ENCODE results near the gene ZBTB40.

ZBTB40 gene

GRCh38 chr1:22454476-22455056 is 2.9 kb downstream of the ZBTB40 start:
- no peaks in the 10 kb centered on the region for H3K27me3 ChIP-seq (ENCODE audit: control insufficient read depth, insufficient read depth, low read length)
- H3K9me3 ChIP-seq (ENCODE audit: control insufficient read depth, low read depth, low read length) = no peaks in the 10 kb centered on the region
- no peak overlapping the region for H3K9ac ChIP-seq (ENCODE audit: low read length)
- H3K36me3 ChIP-seq (ENCODE audit: control insufficient read depth, low read depth, low read length) = no peaks in the 10 kb centered on the region
- H3K4me3 ChIP-seq (ENCODE audit: low read length) = no peak overlapping the region
- peaks cover 3% of the 10 kb centered on the region for H3K4me1 ChIP-seq (ENCODE audit: control insufficient read depth, low read depth, low read length)
- H3K27ac ChIP-seq (ENCODE audit: low read length) = no peak overlapping the region

GRCh38 chr1:22457345-22457744 is 5.7 kb downstream of the ZBTB40 start:
- H3K27ac ChIP-seq (ENCODE audit: low read length) = no peak overlapping the region
- no peak overlapping the region for H3K4me3 ChIP-seq (ENCODE audit: low read length)
- H3K4me1 ChIP-seq (ENCODE audit: control insufficient read depth, low read depth, low read length) = peaks cover 3% of the 10 kb centered on the region
- no peaks in the 10 kb centered on the region for H3K27me3 ChIP-seq (ENCODE audit: control insufficient read depth, insufficient read depth, low read length)
- no peak overlapping the region for H3K9ac ChIP-seq (ENCODE audit: low read length)
- no peaks in the 10 kb centered on the region for H3K9me3 ChIP-seq (ENCODE audit: control insufficient read depth, low read depth, low read length)
- no peaks in the 10 kb centered on the region for H3K36me3 ChIP-seq (ENCODE audit: control insufficient read depth, low read depth, low read length)

GRCh38 chr1:22457836-22458235 is 6.2 kb downstream of the ZBTB40 start:
- Histone ChIP-seq H3K36me3 (ENCODE audit: control insufficient read depth, low read depth, low read length) (no peaks in the 10 kb centered on the region), H3K27ac (ENCODE audit: low read length) (no peak overlapping the region), H3K9me3 (ENCODE audit: control insufficient read depth, low read depth, low read length) (no peaks in the 10 kb centered on the region), H3K4me1 (ENCODE audit: control insufficient read depth, low read depth, low read length) (peaks cover 3% of the 10 kb centered on the region), H3K4me3 (ENCODE audit: low read length) (no peak overlapping the region), H3K9ac (ENCODE audit: low read length) (no peak overlapping the region), H3K27me3 (ENCODE audit: control insufficient read depth, insufficient read depth, low read length) (no peaks in the 10 kb centered on the region)

- Histone ChIP-seq H3K4me1 (ENCODE audit: control insufficient read depth, low read depth, low read length) (peaks cover 3% of the 10 kb centered on the region), H3K4me3 (ENCODE audit: low read length) (no peak overlapping the region), H3K27ac (ENCODE audit: low read length) (no peak overlapping the region)
Measured at GRCh38 chr1:22461100-22461499, 9.4 kb downstream of the ZBTB40 start.

GRCh38 chr1:22461678-22462527 is 10.3 kb downstream of the ZBTB40 start:
- H3K27me3 ChIP-seq (ENCODE audit: control insufficient read depth, insufficient read depth, low read length) = no peaks in the 10 kb centered on the region
- no peaks in the 10 kb centered on the region for H3K36me3 ChIP-seq (ENCODE audit: control insufficient read depth, low read depth, low read length)
- H3K4me1 ChIP-seq (ENCODE audit: control insufficient read depth, low read depth, low read length) = peaks cover 3% of the 10 kb centered on the region
- H3K9ac ChIP-seq (ENCODE audit: low read length) = no peak overlapping the region
- H3K27ac ChIP-seq (ENCODE audit: low read length) = no peak overlapping the region
- H3K4me3 ChIP-seq (ENCODE audit: low read length) = no peak overlapping the region
- H3K9me3 ChIP-seq (ENCODE audit: control insufficient read depth, low read depth, low read length) = no peaks in the 10 kb centered on the region

More at GRCh38 chr1:22461100-22461499, 9.4 kb downstream of the ZBTB40 start:
- H3K36me3 ChIP-seq (ENCODE audit: control insufficient read depth, low read depth, low read length) = no peaks in the 10 kb centered on the region
- H3K9ac ChIP-seq (ENCODE audit: low read length) = no peak overlapping the region
- no peaks in the 10 kb centered on the region for H3K9me3 ChIP-seq (ENCODE audit: control insufficient read depth, low read depth, low read length)
- no peaks in the 10 kb centered on the region for H3K27me3 ChIP-seq (ENCODE audit: control insufficient read depth, insufficient read depth, low read length)

GRCh38 chr1:22462928-22463327 is 11.3 kb downstream of the ZBTB40 start:
- H3K9ac ChIP-seq (ENCODE audit: low read length) = no peak overlapping the region
- no peaks in the 10 kb centered on the region for H3K27me3 ChIP-seq (ENCODE audit: control insufficient read depth, insufficient read depth, low read length)
- no peaks in the 10 kb centered on the region for H3K9me3 ChIP-seq (ENCODE audit: control insufficient read depth, low read depth, low read length)
- H3K27ac ChIP-seq (ENCODE audit: low read length) = no peak overlapping the region
- H3K4me3 ChIP-seq (ENCODE audit: low read length) = no peak overlapping the region
- peaks cover 3% of the 10 kb centered on the region for H3K4me1 ChIP-seq (ENCODE audit: control insufficient read depth, low read depth, low read length)
- no peaks in the 10 kb centered on the region for H3K36me3 ChIP-seq (ENCODE audit: control insufficient read depth, low read depth, low read length)

GRCh38 chr1:22465015-22465565 is 13.4 kb downstream of the ZBTB40 start:
- Histone ChIP-seq H3K27me3 (ENCODE audit: control insufficient read depth, insufficient read depth, low read length) (no peaks in the 10 kb centered on the region), H3K9ac (ENCODE audit: low read length) (no peak overlapping the region), H3K4me3 (ENCODE audit: low read length) (no peak overlapping the region), H3K36me3 (ENCODE audit: control insufficient read depth, low read depth, low read length) (no peaks in the 10 kb centered on the region), H3K27ac (ENCODE audit: low read length) (no peak overlapping the region), H3K4me1 (ENCODE audit: control insufficient read depth, low read depth, low read length) (peaks cover 3% of the 10 kb centered on the region), H3K9me3 (ENCODE audit: control insufficient read depth, low read depth, low read length) (no peaks in the 10 kb centered on the region)

GRCh38 chr1:22465671-22466070 is 14.0 kb downstream of the ZBTB40 start:
- Histone ChIP-seq H3K4me3 (ENCODE audit: low read length) (no peak overlapping the region), H3K4me1 (ENCODE audit: control insufficient read depth, low read depth, low read length) (peaks cover 3% of the 10 kb centered on the region), H3K27ac (ENCODE audit: low read length) (no peak overlapping the region), H3K9me3 (ENCODE audit: control insufficient read depth, low read depth, low read length) (no peaks in the 10 kb centered on the region), H3K9ac (ENCODE audit: low read length) (no peak overlapping the region), H3K36me3 (ENCODE audit: control insufficient read depth, low read depth, low read length) (no peaks in the 10 kb centered on the region), H3K27me3 (ENCODE audit: control insufficient read depth, insufficient read depth, low read length) (no peaks in the 10 kb centered on the region)

- Histone ChIP-seq H3K36me3 (ENCODE audit: control insufficient read depth, low read depth, low read length) (no peaks in the 10 kb centered on the region), H3K9ac (ENCODE audit: low read length) (no peak overlapping the region), H3K27me3 (ENCODE audit: control insufficient read depth, insufficient read depth, low read length) (no peaks in the 10 kb centered on the region), H3K9me3 (ENCODE audit: control insufficient read depth, low read depth, low read length) (no peaks in the 10 kb centered on the region), H3K4me1 (ENCODE audit: control insufficient read depth, low read depth, low read length) (no peaks in the 10 kb centered on the region), H3K4me3 (ENCODE audit: low read length) (no peak overlapping the region), H3K27ac (ENCODE audit: low read length) (no peak overlapping the region)
Measured at GRCh38 chr1:22470227-22470626, 18.6 kb downstream of the ZBTB40 start.

GRCh38 chr1:22471078-22471477 is 19.4 kb downstream of the ZBTB40 start:
- no peaks in the 10 kb centered on the region for H3K9me3 ChIP-seq (ENCODE audit: control insufficient read depth, low read depth, low read length)
- H3K4me1 ChIP-seq (ENCODE audit: control insufficient read depth, low read depth, low read length) = no peaks in the 10 kb centered on the region
- H3K36me3 ChIP-seq (ENCODE audit: control insufficient read depth, low read depth, low read length) = no peaks in the 10 kb centered on the region
- H3K27ac ChIP-seq (ENCODE audit: low read length) = no peak overlapping the region
- H3K9ac ChIP-seq (ENCODE audit: low read length) = no peak overlapping the region
- H3K4me3 ChIP-seq (ENCODE audit: low read length) = no peak overlapping the region
- no peaks in the 10 kb centered on the region for H3K27me3 ChIP-seq (ENCODE audit: control insufficient read depth, insufficient read depth, low read length)

GRCh38 chr1:22471610-22472009 is 20.0 kb downstream of the ZBTB40 start:
- Histone ChIP-seq H3K4me3 (ENCODE audit: low read length) (no peak overlapping the region), H3K27me3 (ENCODE audit: control insufficient read depth, insufficient read depth, low read length) (no peaks in the 10 kb centered on the region), H3K4me1 (ENCODE audit: control insufficient read depth, low read depth, low read length) (no peaks in the 10 kb centered on the region), H3K27ac (ENCODE audit: low read length) (no peak overlapping the region), H3K9me3 (ENCODE audit: control insufficient read depth, low read depth, low read length) (no peaks in the 10 kb centered on the region), H3K9ac (ENCODE audit: low read length) (no peak overlapping the region), H3K36me3 (ENCODE audit: control insufficient read depth, low read depth, low read length) (no peaks in the 10 kb centered on the region)
